ENCODE measurements around the gene TYRP1. TPM values are rescaled to one million over a fixed set of nuclear protein-coding genes. Genes with fewer than 3 reads are reported as not detected.

Gene TYRP1
- total RNA-seq, 2 donors from 2014 or later, result not detected

DNA sequence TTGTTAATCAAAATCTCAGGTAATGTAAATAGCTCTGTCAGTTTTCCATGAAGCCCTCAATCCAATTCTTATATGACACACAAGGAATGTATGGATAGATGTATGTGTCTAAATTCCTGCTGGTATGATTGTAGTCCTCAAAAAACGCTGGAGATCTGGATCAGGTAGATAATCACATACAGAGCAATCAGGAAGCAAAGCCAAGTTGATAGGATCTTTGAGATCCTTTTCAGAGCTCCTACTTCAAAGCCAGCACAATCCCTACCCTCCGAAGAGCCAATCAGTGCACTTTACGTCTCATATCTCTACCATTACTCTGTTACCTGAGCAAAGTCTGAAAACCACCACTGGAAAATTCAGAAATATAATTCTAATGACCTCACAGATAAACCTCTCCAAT, 27.4 kb downstream of the TYRP1 start:
- TF ChIP-seq POLR2A (IDR thresholded peaks at IDR 0.05), result no peak
- TF ChIP-seq, protein P1, sequence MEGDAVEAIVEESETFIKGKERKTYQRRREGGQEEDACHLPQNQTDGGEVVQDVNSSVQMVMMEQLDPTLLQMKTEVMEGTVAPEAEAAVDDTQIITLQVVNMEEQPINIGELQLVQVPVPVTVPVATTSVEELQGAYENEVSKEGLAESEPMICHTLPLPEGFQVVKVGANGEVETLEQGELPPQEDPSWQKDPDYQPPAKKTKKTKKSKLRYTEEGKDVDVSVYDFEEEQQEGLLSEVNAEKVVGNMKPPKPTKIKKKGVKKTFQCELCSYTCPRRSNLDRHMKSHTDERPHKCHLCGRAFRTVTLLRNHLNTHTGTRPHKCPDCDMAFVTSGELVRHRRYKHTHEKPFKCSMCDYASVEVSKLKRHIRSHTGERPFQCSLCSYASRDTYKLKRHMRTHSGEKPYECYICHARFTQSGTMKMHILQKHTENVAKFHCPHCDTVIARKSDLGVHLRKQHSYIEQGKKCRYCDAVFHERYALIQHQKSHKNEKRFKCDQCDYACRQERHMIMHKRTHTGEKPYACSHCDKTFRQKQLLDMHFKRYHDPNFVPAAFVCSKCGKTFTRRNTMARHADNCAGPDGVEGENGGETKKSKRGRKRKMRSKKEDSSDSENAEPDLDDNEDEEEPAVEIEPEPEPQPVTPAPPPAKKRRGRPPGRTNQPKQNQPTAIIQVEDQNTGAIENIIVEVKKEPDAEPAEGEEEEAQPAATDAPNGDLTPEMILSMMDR (IDR thresholded peaks at IDR 0.05), result no peak

DNA sequence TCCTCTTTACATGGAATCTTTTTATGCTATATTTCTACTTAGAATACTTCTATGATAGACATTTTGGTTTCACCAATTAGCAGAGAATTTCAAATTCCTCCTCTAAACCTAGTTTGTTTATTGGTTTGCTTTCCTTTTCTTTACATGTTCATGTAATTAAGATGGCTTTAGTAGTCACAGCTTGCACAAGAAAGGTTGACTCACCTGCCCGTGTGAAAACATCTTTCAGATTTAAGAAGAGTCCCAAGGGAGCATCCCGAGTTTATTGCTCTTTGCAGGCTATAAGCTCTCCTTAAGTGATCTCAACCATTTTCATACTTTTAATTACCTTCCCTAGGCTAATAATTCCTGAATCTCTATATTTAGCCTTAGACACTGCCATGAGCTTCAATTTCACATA, 28.9 kb downstream of the TYRP1 start:
- intact Hi-C loops (cut with DNase I), result loop anchor here (5.0 kb wide), 1 partner anchor 165 kb away; no protein-coding TSS in a partner anchor
- WGBS, 2 donors, result 48 to 50% methylated on average over 2 of the region's 2 CpGs
- no peaks in the 10 kb centered on the region for H3K4me1 ChIP-seq

More for the DNA sequence above, 27.4 kb downstream of the TYRP1 start:
- DNase-seq, result no peak
- no peak overlapping the region for H3K4me3 ChIP-seq
- no peaks in the 10 kb centered on the region for H3K4me1 ChIP-seq
- whole genome bisulfite sequencing, 2 donors, result 31 to 37% methylated on average over 3 of the region's 3 CpGs
- no peak overlapping the region for H3K27ac ChIP-seq
- no peaks in the 10 kb centered on the region for H3K9me3 ChIP-seq
- no peaks in the 10 kb centered on the region for H3K36me3 ChIP-seq (replicated peaks in 1 of 2; ENCODE audit: insufficient read depth in 1 of 2, low read depth in 2 of 2)
- intact Hi-C loops (cut with DNase I), result loop anchor here (5.0 kb wide), 1 partner anchor 167 kb away; no protein-coding TSS in a partner anchor
- no peak for ATAC-seq
- no peaks in the 10 kb centered on the region for H3K27me3 ChIP-seq

DNA sequence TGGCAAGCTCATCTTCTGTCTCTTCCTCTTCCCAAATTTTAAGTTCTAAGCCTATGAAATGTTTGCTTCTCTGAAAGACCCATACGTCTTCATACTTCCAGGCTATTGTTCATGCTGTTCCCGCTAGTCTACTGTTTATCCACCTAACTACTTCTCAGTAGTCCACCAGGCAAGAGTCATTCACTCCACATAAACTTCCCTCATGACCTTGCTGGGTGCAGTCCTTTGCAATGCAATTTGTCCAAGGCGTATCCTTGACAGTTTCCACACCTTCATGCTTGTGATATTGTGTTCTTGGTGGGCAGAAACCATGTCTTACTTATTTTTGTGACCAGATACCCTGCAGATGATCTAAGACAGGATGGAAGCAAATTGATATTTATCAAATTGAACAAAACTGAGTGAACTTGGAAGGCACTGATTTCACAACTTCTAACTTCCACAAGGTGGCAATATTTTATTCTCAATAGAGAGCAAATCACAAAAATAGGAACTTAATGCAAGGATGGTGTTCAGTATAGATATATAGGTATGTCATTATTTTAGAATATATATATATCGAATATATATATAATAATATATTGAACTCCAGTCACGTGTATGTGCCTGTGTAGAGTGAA, 30.3 kb downstream of the TYRP1 start:
- no peak for ATAC-seq
- Histone ChIP-seq H3K9me3 (no peaks in the 10 kb centered on the region), H3K27ac (no peak overlapping the region), H3K36me3 (replicated peaks in 1 of 2; ENCODE audit: insufficient read depth in 1 of 2, low read depth in 2 of 2) (no peaks in the 10 kb centered on the region), H3K4me3 (no peak overlapping the region), H3K27me3 (no peaks in the 10 kb centered on the region), H3K4me1 (no peaks in the 10 kb centered on the region)
- 18 to 24% methylated on average over 5 of the region's 5 CpGs for WGBS, 2 donors
- DNase-seq, result no peak
- TF ChIP-seq POLR2A (IDR thresholded peaks at IDR 0.05), result no peak
- TF ChIP-seq, protein P1 (IDR thresholded peaks at IDR 0.05), result peak in 6 of 7 experiments; percentile 47 to 65 (median 58)
- intact Hi-C loops (cut with DNase I), result loop anchor here (5.0 kb wide), 1 partner anchor 164 kb away; no protein-coding TSS in a partner anchor

More for the DNA sequence above, 28.9 kb downstream of the TYRP1 start:
- Histone ChIP-seq H3K27me3 (no peaks in the 10 kb centered on the region), H3K27ac (no peak overlapping the region), H3K36me3 (replicated peaks in 1 of 2; ENCODE audit: insufficient read depth in 1 of 2, low read depth in 2 of 2) (no peaks in the 10 kb centered on the region), H3K4me3 (no peak overlapping the region), H3K9me3 (no peaks in the 10 kb centered on the region)
- ATAC-seq (no peak), DNase-seq (no peak)
- TF ChIP-seq, protein P1 (IDR thresholded peaks at IDR 0.05), result no peak
- no peak for TF ChIP-seq POLR2A (IDR thresholded peaks at IDR 0.05)

DNA sequence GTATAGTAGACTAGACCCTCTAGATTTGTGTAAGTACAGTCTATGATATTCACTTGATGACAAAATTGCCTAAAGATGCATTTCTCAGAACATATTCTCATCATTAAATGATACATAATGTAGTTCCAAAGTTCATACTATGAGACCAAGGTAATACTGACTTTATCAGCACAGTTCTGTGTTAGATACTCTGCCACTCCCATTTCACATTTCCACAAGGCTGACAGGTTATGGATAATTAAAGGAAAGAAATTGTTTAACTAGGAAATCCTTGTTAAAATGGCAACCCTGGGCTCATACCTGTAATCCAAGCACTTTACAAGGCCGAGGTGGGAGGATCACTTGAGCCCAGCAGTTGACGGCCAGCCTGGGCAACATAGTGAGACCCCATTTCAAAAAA, 33.6 kb downstream of the TYRP1 start:
- Histone ChIP-seq H3K9me3 (no peaks in the 10 kb centered on the region), H3K27me3 (no peaks in the 10 kb centered on the region), H3K36me3 (replicated peaks in 1 of 2; ENCODE audit: insufficient read depth in 1 of 2, low read depth in 2 of 2) (no peaks in the 10 kb centered on the region), H3K27ac (no peak overlapping the region), H3K4me3 (no peak overlapping the region), H3K4me1 (no peaks in the 10 kb centered on the region)
- TF ChIP-seq, protein P1 (IDR thresholded peaks at IDR 0.05), result no peak
- TF ChIP-seq POLR2A (IDR thresholded peaks at IDR 0.05), result no peak
- intact Hi-C loops (cut with DNase I), result no loop called here
- no peak for DNase-seq
- 81 to 94% methylated on average over 2 of the region's 2 CpGs for WGBS, 2 donors
- no peak for ATAC-seq

DNA sequence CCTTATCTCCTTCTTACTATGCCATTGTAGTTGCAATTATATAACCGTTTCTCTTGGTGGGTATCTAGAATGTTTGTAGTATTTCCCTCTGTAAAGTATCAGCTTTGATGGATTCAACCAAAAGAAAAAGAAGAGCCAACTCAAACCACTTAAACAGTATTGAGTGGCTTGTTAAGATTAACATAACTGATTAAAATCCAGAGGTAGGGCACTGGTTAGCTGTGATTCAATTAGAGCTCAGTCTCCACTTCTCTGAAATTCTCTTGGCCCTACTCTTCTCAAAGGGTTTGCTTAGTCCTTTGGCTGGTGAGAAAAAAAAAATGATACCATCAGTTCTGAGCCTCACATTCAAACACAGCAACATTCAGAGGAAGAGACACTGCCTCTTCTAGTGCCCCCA, 37.0 kb downstream of the TYRP1 start:
- ATAC-seq (no peak), DNase-seq (no peak)
- Histone ChIP-seq H3K36me3 (replicated peaks in 1 of 2; ENCODE audit: insufficient read depth in 1 of 2, low read depth in 2 of 2) (no peaks in the 10 kb centered on the region), H3K9me3 (peaks cover 0 to 6% (median 0%) of the 10 kb centered on the region in 3 donors), H3K4me3 (no peak overlapping the region), H3K4me1 (no peaks in the 10 kb centered on the region), H3K27me3 (no peaks in the 10 kb centered on the region), H3K27ac (no peak overlapping the region)
- TF ChIP-seq POLR2A (IDR thresholded peaks at IDR 0.05), result no peak
- TF ChIP-seq, protein P1 (IDR thresholded peaks at IDR 0.05), result no peak
- WGBS, 2 donors, result 80 to 82% methylated on average over 1 of the region's 1 CpG
- intact Hi-C loops (cut with DNase I), result no loop called here

Measured in body of pancreas (tissue), 4 donors.